Activated naive CD4-positive, alpha-beta T cell treated with anti-CD3 and anti-CD28 coated beads for 36 hours (primary cell): ENCODE data around the gene SLC22A31. TPM values are rescaled to one million over a fixed set of nuclear protein-coding genes. Genes with fewer than 3 reads are reported as not detected.
"Not testable (repeated sequence)": the region's sequence is repeated elsewhere in the genome, so short reads cannot be mapped to it uniquely, and the experiment has no call there.

Source experiments
- CTCF ChIA-PET: fragments of 350-600 bp; sonication (Branson Sonifier 250); formaldehyde crosslinking; loops from one replicate; lab custom pipeline; 2021; ENCODE audit warnings: antibody characterized with exemption; lab: Charles Lee
- DNase-seq: peaks from one replicate; pipeline ENCODE4 v3.0.0-alpha.2; 2020
- H3K27ac Mint-ChIP-seq: one replicate; pipeline ENCODE4 v1.8.0; 2021; ENCODE audit warnings: mild to moderate bottlenecking, mixed read lengths
- H3K27me3 Mint-ChIP-seq: one replicate; pipeline ENCODE4 v1.8.0; 2021; ENCODE audit warnings: low read depth, mixed read lengths
- H3K36me3 Mint-ChIP-seq: one replicate; pipeline ENCODE4 v1.8.0; 2021; ENCODE audit warnings: low read depth, mixed read lengths
- H3K4me1 Mint-ChIP-seq: one replicate; pipeline ENCODE4 v1.8.0; 2021; ENCODE audit warnings: low read depth, mixed read lengths
- H3K4me3 Mint-ChIP-seq: one replicate; pipeline ENCODE4 v1.8.0; 2021; ENCODE audit warnings: mild to moderate bottlenecking, moderate library complexity, mixed read lengths
- H3K9me3 Mint-ChIP-seq: one replicate; pipeline ENCODE4 v1.8.0; 2021; ENCODE audit warnings: mixed read lengths
- intact Hi-C: fragments of 100-400 bp; cut with micrococcal nuclease; formaldehyde crosslinking; loops from one replicate; pipeline ENCODE4 v1.15.1; 2023
- total RNA-seq, 2 experiments: library from RNA; stranded (reverse); gene quantifications; one replicate each; pipeline ENCODE4 v1.2.3, GENCODE V29; 2021

The SLC22A31 gene
- total RNA-seq, 2 experiments from 2014 or later, result 0.31 to 0.64 TPM

DNA sequence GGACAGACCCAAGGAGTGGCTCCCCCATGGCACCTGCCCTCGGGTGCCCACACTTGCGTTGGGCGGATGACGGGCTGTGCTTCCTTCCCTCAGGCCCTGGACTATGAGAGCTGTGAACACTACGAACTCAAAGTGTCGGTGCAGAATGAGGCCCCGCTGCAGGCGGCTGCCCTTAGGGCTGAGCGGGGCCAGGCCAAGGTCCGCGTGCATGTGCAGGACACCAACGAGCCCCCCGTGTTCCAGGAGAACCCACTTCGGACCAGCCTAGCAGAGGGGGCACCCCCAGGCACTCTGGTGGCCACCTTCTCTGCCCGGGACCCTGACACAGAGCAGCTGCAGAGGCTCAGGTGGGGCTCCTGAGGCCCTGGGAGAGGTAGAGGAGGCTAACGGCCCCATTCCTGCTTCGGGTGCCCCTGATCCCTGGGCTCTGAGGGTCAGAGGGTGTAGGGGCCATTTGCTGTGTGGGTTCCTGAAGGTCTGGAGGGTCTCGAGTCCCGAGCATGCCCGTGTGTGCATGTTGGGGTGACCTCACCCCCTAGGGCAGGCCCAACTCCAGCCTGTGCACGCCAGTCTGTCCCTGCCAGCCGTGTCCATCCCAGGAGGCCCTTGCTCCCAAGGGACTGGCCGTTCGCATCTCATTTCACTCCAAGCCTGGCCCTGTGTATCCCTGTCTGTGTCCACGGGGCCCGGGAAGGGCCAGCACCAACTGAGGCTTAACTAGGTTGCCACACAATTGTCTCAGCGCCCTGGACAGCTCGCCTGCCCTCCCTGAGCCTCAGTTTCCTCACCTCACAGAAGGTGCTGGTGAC lies 10.0 kb downstream of the SLC22A31 start:
- Mint-ChIP-seq H3K27me3 (no peaks in the 10 kb centered on the region), H3K9me3 (no peaks in the 10 kb centered on the region), H3K27ac (no peak overlapping the region), H3K4me3 (no peak overlapping the region), H3K4me1 (no peaks in the 10 kb centered on the region), H3K36me3 (no peaks in the 10 kb centered on the region)
- DNase-seq, result peak; percentile 5
- intact Hi-C loops, result no loop called here
- CTCF ChIA-PET, result no interaction called here

DNA sequence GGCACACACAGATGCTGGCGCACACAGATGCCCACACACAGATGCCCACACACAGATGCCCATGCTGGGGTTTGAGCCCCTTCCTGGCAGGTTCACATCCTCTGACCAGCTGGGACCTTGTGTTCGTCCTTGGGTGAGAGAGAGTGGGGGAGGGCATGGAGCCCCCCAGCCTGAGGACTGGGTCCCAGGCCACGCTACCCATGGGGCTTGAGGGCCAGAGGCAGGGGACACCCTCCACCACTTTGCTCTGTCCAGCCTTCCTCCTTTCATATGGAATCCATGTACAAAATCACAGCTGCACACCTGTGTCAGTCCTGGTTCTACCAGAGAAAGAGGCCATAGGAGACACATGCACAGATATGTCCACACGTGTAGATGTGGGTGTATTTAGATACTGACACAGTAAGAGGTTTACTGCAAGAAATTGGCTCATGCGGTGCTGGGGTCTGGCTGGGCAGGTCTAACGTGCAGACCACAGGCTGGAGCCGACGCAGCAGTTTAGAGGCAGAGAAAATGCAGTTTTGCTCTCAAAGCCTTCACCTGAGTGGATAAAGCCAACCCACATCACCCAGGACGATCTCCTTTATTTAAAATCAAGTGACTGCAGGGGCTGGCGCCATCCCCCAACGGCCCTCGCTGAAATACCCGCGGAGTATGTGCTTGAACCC lies 10.8 kb downstream of the SLC22A31 start:
- DNase-seq, result peak; percentile 4
- Mint-ChIP-seq H3K36me3 (no peaks in the 10 kb centered on the region), H3K27ac (no peak overlapping the region), H3K9me3 (no peaks in the 10 kb centered on the region), H3K27me3 (no peaks in the 10 kb centered on the region), H3K4me3 (no peak overlapping the region), H3K4me1 (no peaks in the 10 kb centered on the region)
- CTCF ChIA-PET, result no interaction called here
- intact Hi-C loops, result no loop called here

DNA sequence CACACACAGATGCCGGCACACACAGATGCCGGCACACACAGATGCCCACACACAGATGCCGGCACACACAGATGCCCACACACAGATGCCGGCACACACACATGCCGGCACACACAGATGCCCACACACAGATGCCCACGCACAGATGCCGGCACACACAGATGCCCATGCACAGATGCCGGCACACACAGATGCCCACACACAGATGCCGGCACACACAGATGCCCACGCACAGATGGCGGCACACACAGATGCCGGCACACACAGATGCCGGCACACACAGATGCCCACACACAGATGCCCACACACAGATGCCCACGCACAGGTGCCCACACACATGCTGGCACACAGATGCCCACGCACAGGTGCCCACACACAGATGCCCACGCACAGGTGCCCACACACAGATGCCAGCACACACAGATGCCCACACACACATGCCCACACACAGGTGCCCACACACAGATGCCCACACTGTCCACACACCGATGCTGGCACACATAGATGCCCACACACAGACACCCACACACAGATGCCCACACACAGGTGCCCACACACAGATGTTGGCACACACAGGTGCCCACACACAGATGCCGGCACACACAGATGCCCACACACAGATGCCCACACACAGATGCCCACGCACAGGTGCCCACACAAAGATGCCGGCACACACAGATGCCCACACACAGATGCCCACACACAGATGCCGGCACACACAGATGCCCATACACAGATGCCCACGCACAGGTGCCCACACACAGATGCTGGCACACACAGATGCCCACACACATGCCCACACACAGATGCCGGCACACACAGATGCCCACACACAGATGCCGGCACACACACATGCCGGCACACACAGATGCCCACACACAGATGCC lies 11.6 kb downstream of the SLC22A31 start:
- H3K27ac Mint-ChIP-seq, CTCF ChIA-PET, H3K36me3 Mint-ChIP-seq, H3K27me3 Mint-ChIP-seq, H3K4me1 Mint-ChIP-seq, intact Hi-C loops, DNase-seq, H3K4me3 Mint-ChIP-seq, H3K9me3 Mint-ChIP-seq: not testable (repeated sequence)

DNA sequence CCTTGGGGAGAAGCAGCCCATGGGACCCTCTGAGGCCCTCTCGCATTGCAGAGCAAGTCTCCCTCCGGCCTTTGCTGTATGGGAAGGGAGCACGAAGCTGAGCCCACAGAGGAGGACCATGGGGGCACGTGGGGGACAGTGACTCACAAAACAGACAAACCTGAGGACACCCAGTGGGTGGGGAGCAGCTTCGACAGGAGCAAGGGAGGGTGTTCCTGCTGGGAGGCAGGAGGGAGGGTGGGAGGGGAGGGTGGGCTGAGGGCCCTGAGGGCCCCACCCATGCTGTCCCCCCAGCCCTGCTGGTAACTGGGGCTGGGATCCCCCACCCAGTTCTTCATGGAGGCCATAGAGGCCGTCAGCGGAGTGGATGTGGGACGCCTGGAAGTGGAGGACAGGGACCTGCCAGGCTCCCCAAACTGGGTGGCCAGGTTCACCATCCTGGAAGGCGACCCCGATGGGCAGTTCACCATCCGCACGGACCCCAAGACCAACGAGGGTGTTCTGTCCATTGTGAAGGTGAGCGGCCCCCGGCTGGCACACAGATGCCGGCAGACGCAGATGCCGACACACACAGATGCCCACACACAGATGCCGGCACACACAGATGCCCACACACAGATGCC lies 12.5 kb downstream of the SLC22A31 start:
- DNase-seq, result no peak
- CTCF ChIA-PET, result no interaction called here
- Mint-ChIP-seq H3K27ac (no peak overlapping the region), H3K36me3 (no peaks in the 10 kb centered on the region), H3K9me3 (no peaks in the 10 kb centered on the region), H3K4me1 (peaks cover 1% of the 10 kb centered on the region), H3K27me3 (no peaks in the 10 kb centered on the region), H3K4me3 (no peak overlapping the region)
- intact Hi-C loops, result no loop called here

DNA sequence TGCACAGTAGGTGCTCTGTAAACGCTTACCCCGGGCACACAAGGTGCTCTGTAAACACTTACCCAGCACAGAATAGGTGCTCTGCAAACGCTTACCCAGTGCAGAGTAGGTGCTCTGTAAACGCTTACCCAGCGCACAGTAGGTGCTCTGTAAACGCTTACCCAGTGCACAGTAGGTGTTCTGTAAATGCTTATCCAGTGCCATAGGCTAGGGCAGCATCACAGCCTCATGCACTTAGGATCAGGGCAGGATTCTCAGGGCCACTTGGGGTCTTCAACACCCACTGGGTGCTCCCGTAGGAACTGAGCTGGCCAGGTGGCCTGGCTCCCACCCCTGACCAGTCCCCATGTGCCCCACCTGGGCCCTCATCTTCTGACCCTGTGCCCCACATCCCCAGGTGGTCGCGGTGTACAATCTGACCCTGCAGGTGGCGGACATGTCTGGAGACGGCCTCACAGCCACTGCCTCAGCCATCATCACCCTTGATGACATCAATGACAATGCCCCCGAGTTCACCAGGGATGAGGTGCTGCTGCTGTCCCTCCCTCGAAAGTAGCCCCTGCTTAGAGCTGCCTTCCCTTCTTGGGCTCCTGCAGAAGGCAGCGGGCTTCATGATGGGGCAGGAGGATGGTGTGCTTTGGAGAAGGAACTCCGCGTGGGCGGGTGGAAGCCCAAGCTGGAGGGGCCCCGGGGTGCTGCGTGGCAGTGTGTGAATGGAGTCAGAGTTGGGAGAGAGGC lies 13.1 kb downstream of the SLC22A31 start:
- Mint-ChIP-seq H3K27me3 (no peaks in the 10 kb centered on the region), H3K9me3 (no peaks in the 10 kb centered on the region), H3K4me1 (peaks cover 4% of the 10 kb centered on the region), H3K36me3 (no peaks in the 10 kb centered on the region), H3K27ac (no peak overlapping the region), H3K4me3 (no peak overlapping the region)
- peak; percentile 43 for DNase-seq
- intact Hi-C loops, result no loop called here
- CTCF ChIA-PET, result no interaction called here

DNA sequence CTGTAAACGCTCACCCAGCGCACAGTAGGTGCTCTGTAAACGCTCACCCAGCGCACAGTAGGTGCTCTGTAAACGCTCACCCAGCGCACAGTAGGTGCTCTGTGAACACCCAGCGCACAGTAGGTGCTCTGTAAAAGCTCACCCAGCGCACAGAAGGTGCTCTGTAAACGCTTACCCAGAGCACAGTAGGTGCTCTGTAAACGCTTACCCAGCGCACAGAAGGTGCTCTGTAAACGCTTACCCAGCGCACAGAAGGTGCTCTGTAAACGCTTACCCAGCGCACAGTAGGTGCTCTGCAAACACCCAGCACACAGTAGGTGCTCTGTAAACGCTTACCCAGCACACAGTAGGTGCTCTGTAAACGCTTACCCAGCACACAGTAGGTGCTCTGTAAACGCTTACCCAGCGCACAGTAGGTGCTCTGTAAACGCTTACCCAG lies 13.7 kb downstream of the SLC22A31 start:
- H3K27me3 Mint-ChIP-seq, DNase-seq, H3K27ac Mint-ChIP-seq, H3K4me1 Mint-ChIP-seq, H3K4me3 Mint-ChIP-seq, H3K36me3 Mint-ChIP-seq, H3K9me3 Mint-ChIP-seq, CTCF ChIA-PET, intact Hi-C loops: not testable (repeated sequence)

DNA sequence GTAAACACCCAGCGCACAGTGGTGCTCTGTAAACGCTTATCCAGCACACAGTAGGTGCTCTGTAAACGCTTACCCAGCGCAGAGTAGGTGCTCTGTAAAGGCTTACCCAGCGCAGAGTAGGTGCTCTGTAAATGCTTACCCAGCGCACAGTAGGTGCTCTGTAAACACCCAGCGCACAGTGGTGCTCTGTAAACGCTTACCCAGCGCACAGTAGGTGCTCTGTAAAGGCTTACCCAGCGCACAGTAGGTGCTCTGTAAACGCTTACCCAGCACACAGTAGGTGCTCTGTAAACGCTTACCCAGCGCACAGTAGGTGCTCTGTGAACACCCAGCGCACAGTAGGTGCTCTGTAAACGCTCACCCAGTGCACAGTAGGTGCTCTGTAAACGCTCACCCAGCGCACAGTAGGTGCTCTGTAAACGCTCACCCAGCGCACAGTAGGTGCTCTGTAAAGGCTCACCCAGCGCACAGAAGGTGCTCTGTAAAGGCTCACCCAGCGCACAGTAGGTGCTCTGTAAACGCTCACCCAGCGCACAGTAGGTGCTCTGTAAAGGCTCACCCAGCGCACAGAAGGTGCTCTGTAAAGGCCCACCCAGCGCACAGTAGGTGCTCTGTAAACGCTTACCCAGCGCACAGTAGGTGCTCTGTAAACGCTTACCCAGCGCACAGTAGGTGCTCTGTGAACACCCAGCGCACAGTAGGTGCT lies 14.3 kb downstream of the SLC22A31 start:
- intact Hi-C loops, H3K9me3 Mint-ChIP-seq, H3K27ac Mint-ChIP-seq, H3K36me3 Mint-ChIP-seq, DNase-seq, H3K4me3 Mint-ChIP-seq, H3K27me3 Mint-ChIP-seq: not testable (repeated sequence)
- CTCF ChIA-PET, result interaction anchor here (0.6 kb wide), 1 partner anchor 8 kb away, joined by 3 read pairs; no protein-coding TSS in a partner anchor
- H3K4me1 Mint-ChIP-seq, result peaks cover 11% of the 10 kb centered on the region

DNA sequence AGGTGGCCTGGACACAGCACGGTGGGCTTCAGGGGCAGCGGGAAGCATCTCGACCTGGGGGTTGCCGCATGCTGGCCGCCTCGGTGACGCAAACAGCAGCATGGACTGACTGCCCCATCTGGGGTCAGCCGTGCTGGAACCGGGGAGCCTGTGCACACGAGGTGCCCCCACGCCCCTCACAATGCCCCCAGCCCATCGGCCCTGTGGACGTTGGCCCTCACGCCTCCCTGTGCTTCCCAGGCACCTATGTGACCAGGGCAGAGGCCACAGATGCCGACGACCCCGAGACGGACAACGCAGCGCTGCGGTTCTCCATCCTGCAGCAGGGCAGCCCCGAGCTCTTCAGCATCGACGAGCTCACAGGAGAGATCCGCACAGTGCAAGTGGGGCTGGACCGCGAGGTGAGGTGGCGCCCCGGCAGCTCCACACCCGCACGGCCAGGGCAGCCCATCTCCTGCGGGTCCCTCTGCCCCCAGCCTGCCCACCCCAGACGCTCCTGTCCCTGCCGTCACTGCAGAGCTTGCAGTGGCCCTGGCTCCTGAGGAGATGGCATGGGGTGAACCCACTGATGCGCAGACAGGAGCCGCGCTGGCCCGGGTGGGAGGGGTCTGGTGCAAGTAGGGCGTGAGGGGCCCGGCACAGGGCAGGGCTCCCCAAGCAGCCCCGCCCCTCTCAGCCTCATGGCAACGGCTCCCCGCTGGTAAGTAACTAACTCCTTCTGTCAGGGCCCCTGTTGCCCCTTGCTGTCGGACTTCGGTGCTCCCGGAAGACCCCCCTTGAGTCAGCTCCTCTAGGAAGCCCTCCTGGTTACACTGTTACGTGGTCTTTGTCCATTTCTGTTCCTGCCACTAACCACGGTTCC lies 15.2 kb downstream of the SLC22A31 start:
- intact Hi-C loops, result no loop called here
- no peak for DNase-seq
- CTCF ChIA-PET, result interaction anchor here (0.6 kb wide), 1 partner anchor 7 kb away, joined by 3 read pairs; no protein-coding TSS in a partner anchor
- no peak overlapping the region for H3K27ac Mint-ChIP-seq
- H3K4me1 Mint-ChIP-seq, result peaks cover 11% of the 10 kb centered on the region
- H3K4me3 Mint-ChIP-seq, result no peak overlapping the region
- no peaks in the 10 kb centered on the region for H3K9me3 Mint-ChIP-seq
- no peaks in the 10 kb centered on the region for H3K36me3 Mint-ChIP-seq
- H3K27me3 Mint-ChIP-seq, result no peaks in the 10 kb centered on the region

DNA sequence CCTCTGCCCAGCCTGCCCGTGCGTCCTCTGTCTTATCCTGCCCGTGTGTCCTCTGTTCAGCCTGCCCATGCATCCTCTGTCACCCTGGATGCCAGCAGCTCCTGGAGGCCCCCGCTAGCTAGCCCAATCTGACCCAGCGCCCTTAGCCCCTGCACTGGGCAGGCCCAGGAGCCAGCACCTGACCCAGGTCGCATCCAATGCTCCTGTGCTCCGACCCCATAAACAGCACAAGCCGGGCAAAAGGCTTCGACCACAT lies 15.7 kb downstream of the SLC22A31 start:
- no peaks in the 10 kb centered on the region for H3K36me3 Mint-ChIP-seq
- peaks cover 11% of the 10 kb centered on the region for H3K4me1 Mint-ChIP-seq
- intact Hi-C loops, result no loop called here
- H3K27ac Mint-ChIP-seq, result no peak overlapping the region
- CTCF ChIA-PET, result no interaction called here
- H3K27me3 Mint-ChIP-seq, result no peaks in the 10 kb centered on the region
- DNase-seq, result no peak
- H3K4me3 Mint-ChIP-seq, result no peak overlapping the region
- H3K9me3 Mint-ChIP-seq, result no peaks in the 10 kb centered on the region

DNA sequence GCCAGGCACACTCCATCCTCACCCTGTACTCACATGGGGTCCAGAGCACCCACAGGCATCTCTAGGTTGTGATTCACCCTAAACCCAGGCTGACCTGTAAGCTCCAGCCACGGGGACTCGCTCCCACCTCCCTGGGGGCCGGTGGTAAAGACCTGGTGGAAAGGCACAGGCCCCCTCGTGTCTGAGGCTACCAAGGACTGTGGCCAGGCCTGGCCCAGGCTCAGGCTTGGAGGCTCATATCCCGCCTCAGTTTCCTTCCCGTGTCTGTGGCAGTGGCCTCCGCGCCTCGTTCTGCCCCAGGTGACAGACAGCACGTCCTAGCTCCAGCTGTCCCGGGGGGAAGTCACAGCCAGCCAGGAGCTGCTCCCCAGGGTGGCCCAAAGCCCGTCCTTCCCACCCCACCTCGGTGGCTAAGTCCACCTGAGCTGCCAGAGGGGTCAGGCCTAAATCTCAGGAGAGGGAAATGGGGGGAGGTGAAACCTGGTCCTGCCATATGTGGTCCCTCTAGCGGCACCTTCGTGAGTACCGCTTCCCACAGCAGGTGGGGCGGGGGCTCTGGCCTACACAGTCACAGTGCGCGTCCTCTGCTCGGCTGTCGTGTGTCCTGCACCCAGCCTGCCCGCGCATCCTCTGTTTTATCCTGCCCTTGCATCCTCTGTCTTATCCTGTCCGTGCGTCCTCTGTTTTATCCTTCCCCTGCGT lies 16.2 kb downstream of the SLC22A31 start:
- Mint-ChIP-seq H3K27ac (no peak overlapping the region), H3K4me3 (no peak overlapping the region), H3K4me1 (peaks cover 11% of the 10 kb centered on the region), H3K27me3 (no peaks in the 10 kb centered on the region), H3K36me3 (no peaks in the 10 kb centered on the region), H3K9me3 (no peaks in the 10 kb centered on the region)
- CTCF ChIA-PET, result no interaction called here
- no peak for DNase-seq
- intact Hi-C loops, result no loop called here
